ENCODE results near the gene PDE4B. TPM values are rescaled to one million over a fixed set of nuclear protein-coding genes. Genes with fewer than 3 reads are reported as not detected.

PDE4B gene
- polyA plus RNA-seq, 1 donor (not counting 4 experiments of a cell fraction or from before 2014, with no cell fraction given): 0.29 TPM

GRCh38 chr1:66292944-66293343, 500.2 kb downstream of the PDE4B start:
- Histone ChIP-seq H3K4me2 (ENCODE audit: control insufficient read depth, extremely low read depth, insufficient read depth, low read depth, low read length) (no peak overlapping the region), H3K4me3 (ENCODE audit: control insufficient read depth in 2 of 3, extremely low read depth in 1 of 3, insufficient read depth in 2 of 3, low read depth in 1 of 3, low read length in 3 of 3) (no peak overlapping the region), H3K9me3 (ENCODE audit: control insufficient read depth, low read depth, low read length) (no peaks in the 10 kb centered on the region), H3K9ac (ENCODE audit: control insufficient read depth, extremely low read depth, insufficient read depth, low read length) (no peak overlapping the region), H3K36me3 (ENCODE audit: control insufficient read depth in 2 of 2, extremely low read depth in 1 of 2, insufficient read depth in 2 of 2, low read length in 2 of 2) (no peaks in the 10 kb centered on the region), H2AFZ (ENCODE audit: control insufficient read depth, low read length) (no peak overlapping the region), H3K27me3 (ENCODE audit: control insufficient read depth, extremely low read depth, insufficient read depth, low read length) (no peaks in the 10 kb centered on the region), H3K79me2 (ENCODE audit: control insufficient read depth, insufficient read depth, low read length) (no peaks in the 10 kb centered on the region), H3K9me1 (ENCODE audit: control insufficient read depth, extremely low read depth, insufficient read depth, low read length) (no peaks in the 10 kb centered on the region), H3K27ac (ENCODE audit: control insufficient read depth, insufficient read depth, low read length) (no peak overlapping the region), H4K20me1 (ENCODE audit: control insufficient read depth, extremely low read depth, insufficient read depth, low read length) (no peaks in the 10 kb centered on the region), H3K4me1 (ENCODE audit: control insufficient read depth, extremely low read depth, insufficient read depth, low read length) (peaks cover 18% of the 10 kb centered on the region)
- dilution Hi-C loops (cut with MboI; ENCODE audit: extremely low pct_ligation_motif_present, low sequenced_read_pairs): no loop called here
- DNase-seq (ENCODE audit: low read depth, low spot score): no peak
- FAIRE-seq: peak; percentile 20
- no peak for TF ChIP-seq EZH2 (IDR thresholded peaks at IDR 0.05; ENCODE audit: low read length)
- TF ChIP-seq CTCF (optimal IDR thresholded peaks at IDR 0.05 in 1 of 3, IDR thresholded peaks at IDR 0.05 in 1 of 3, conservative IDR thresholded peaks at IDR 0.05 in 1 of 3; ENCODE audit: extremely low read depth in 1 of 3, insufficient read depth in 2 of 3, low read length in 3 of 3): no peak

- H3K9me3 ChIP-seq (ENCODE audit: control insufficient read depth, low read depth, low read length): no peaks in the 10 kb centered on the region
- no peaks in the 10 kb centered on the region for H4K20me1 ChIP-seq (ENCODE audit: control insufficient read depth, extremely low read depth, insufficient read depth, low read length)
- H3K4me1 ChIP-seq (ENCODE audit: control insufficient read depth, extremely low read depth, insufficient read depth, low read length): peaks cover 18% of the 10 kb centered on the region
- FAIRE-seq: peak; percentile 79
- H3K4me2 ChIP-seq (ENCODE audit: control insufficient read depth, extremely low read depth, insufficient read depth, low read depth, low read length): peak overlapping the region; percentile 40
- H3K9me1 ChIP-seq (ENCODE audit: control insufficient read depth, extremely low read depth, insufficient read depth, low read length): no peaks in the 10 kb centered on the region
- H2AFZ ChIP-seq (ENCODE audit: control insufficient read depth, low read length): peak overlapping the region; percentile 32
- no peak for TF ChIP-seq EZH2 (IDR thresholded peaks at IDR 0.05; ENCODE audit: low read length)
- no peaks in the 10 kb centered on the region for H3K27me3 ChIP-seq (ENCODE audit: control insufficient read depth, extremely low read depth, insufficient read depth, low read length)
- peak overlapping the region; percentile 42 for H3K9ac ChIP-seq (ENCODE audit: control insufficient read depth, extremely low read depth, insufficient read depth, low read length)
- dilution Hi-C loops (cut with MboI; ENCODE audit: extremely low pct_ligation_motif_present, low sequenced_read_pairs): no loop called here
- peak overlapping the region; percentile 83 for H3K27ac ChIP-seq (ENCODE audit: control insufficient read depth, insufficient read depth, low read length)
- no peaks in the 10 kb centered on the region for H3K79me2 ChIP-seq (ENCODE audit: control insufficient read depth, insufficient read depth, low read length)
- no peak for DNase-seq (ENCODE audit: low read depth, low spot score)
- no peak overlapping the region for H3K4me3 ChIP-seq (ENCODE audit: control insufficient read depth in 2 of 3, extremely low read depth in 1 of 3, insufficient read depth in 2 of 3, low read depth in 1 of 3, low read length in 3 of 3)
- no peaks in the 10 kb centered on the region for H3K36me3 ChIP-seq (ENCODE audit: control insufficient read depth in 2 of 2, extremely low read depth in 1 of 2, insufficient read depth in 2 of 2, low read length in 2 of 2)
Measured at GRCh38 chr1:66294707-66295370, 502.1 kb downstream of the PDE4B start.

GRCh38 chr1:66295803-66296202, 503.1 kb downstream of the PDE4B start:
- H3K36me3 ChIP-seq (ENCODE audit: control insufficient read depth in 2 of 2, extremely low read depth in 1 of 2, insufficient read depth in 2 of 2, low read length in 2 of 2): no peaks in the 10 kb centered on the region
- DNase-seq (ENCODE audit: low read depth, low spot score): no peak
- H2AFZ ChIP-seq (ENCODE audit: control insufficient read depth, low read length): no peak overlapping the region
- H3K4me3 ChIP-seq (ENCODE audit: control insufficient read depth in 2 of 3, extremely low read depth in 1 of 3, insufficient read depth in 2 of 3, low read depth in 1 of 3, low read length in 3 of 3): no peak overlapping the region
- dilution Hi-C loops (cut with MboI; ENCODE audit: extremely low pct_ligation_motif_present, low sequenced_read_pairs): no loop called here
- H3K27me3 ChIP-seq (ENCODE audit: control insufficient read depth, extremely low read depth, insufficient read depth, low read length): no peaks in the 10 kb centered on the region
- no peak overlapping the region for H3K9ac ChIP-seq (ENCODE audit: control insufficient read depth, extremely low read depth, insufficient read depth, low read length)
- H4K20me1 ChIP-seq (ENCODE audit: control insufficient read depth, extremely low read depth, insufficient read depth, low read length): no peaks in the 10 kb centered on the region
- H3K9me3 ChIP-seq (ENCODE audit: control insufficient read depth, low read depth, low read length): no peaks in the 10 kb centered on the region
- TF ChIP-seq CTCF (optimal IDR thresholded peaks at IDR 0.05 in 1 of 3, IDR thresholded peaks at IDR 0.05 in 1 of 3, conservative IDR thresholded peaks at IDR 0.05 in 1 of 3; ENCODE audit: extremely low read depth in 1 of 3, insufficient read depth in 2 of 3, low read length in 3 of 3) (no peak), EZH2 (IDR thresholded peaks at IDR 0.05; ENCODE audit: low read length) (no peak)
- no peaks in the 10 kb centered on the region for H3K79me2 ChIP-seq (ENCODE audit: control insufficient read depth, insufficient read depth, low read length)
- no peak for FAIRE-seq
- H3K4me1 ChIP-seq (ENCODE audit: control insufficient read depth, extremely low read depth, insufficient read depth, low read length): peaks cover 17% of the 10 kb centered on the region
- H3K4me2 ChIP-seq (ENCODE audit: control insufficient read depth, extremely low read depth, insufficient read depth, low read depth, low read length): no peak overlapping the region
- H3K27ac ChIP-seq (ENCODE audit: control insufficient read depth, insufficient read depth, low read length): no peak overlapping the region
- no peaks in the 10 kb centered on the region for H3K9me1 ChIP-seq (ENCODE audit: control insufficient read depth, extremely low read depth, insufficient read depth, low read length)

All from keratinocyte (primary cell).